Measurements from ENCODE around the gene TMEM63A. TPM values are rescaled to one million over a fixed set of nuclear protein-coding genes. Genes with fewer than 3 reads are reported as not detected.

TMEM63A gene
- total RNA-seq, 1 donor from 2014 or later = 5.1 TPM

Small RNA genes within 50 kb of the gene (microRNA-seq; reads per million reads assigned to microRNA genes)
- gene MIR6741 = 0.54 reads per million

Other genes with a start within 250 kb of the TMEM63A start
- 230 and 346 TPM in 2 replicates for gene ENAH, start 229.3 kb downstream of the TMEM63A start, total RNA-seq (ENCODE audit: low replicate concordance)
- gene SRP9, start 104.6 kb downstream of the TMEM63A start, total RNA-seq (ENCODE audit: low replicate concordance) = 751 and 1,104 TPM in 2 replicates
- 4.3 and 5.7 TPM in 2 replicates for gene EPHX1, start 72.3 kb downstream of the TMEM63A start, total RNA-seq (ENCODE audit: low replicate concordance)
- gene LEFTY1, start 6.8 kb upstream of the TMEM63A start, total RNA-seq (ENCODE audit: low replicate concordance) = not detected in 2 replicates
- 23.8 and 54.7 TPM in 2 replicates for gene PYCR2, start 41.9 kb upstream of the TMEM63A start, total RNA-seq (ENCODE audit: low replicate concordance)
- gene LEFTY2, start 58.8 kb upstream of the TMEM63A start, total RNA-seq (ENCODE audit: low replicate concordance) = not detected in 2 replicates
- 18.8 and 29.2 TPM in 2 replicates for gene SDE2, start 117.0 kb upstream of the TMEM63A start, total RNA-seq (ENCODE audit: low replicate concordance)
- gene H3-3A, start 180.3 kb upstream of the TMEM63A start, total RNA-seq (ENCODE audit: low replicate concordance) = 1,442 and 1,689 TPM in 2 replicates